Liver (tissue), 9 donors: Measurements from ENCODE around the gene ATP1B1. TPM values are rescaled to one million over a fixed set of nuclear protein-coding genes. Genes with fewer than 3 reads are reported as not detected.
A peak's percentile ranks its signal among the peaks of the same experiment; 100 is the strongest.

Experiments used
- DNase-seq: peaks from one replicate; pipeline ENCODE4 v3.0.0-alpha.2; 2017; ENCODE audit warnings: low spot score
- H3K27ac ChIP-seq, 2 donors: one replicate each; pipeline ENCODE4 v1.7.0; 2013; ENCODE audit warnings: inconsistent platforms in 2 of 2, low read length in 2 of 2, control low read depth in 1 of 2, low read depth in 1 of 2, mild to moderate bottlenecking in 1 of 2
- H3K27me3 ChIP-seq, 4 donors: one replicate each; pipeline versions ENCODE4 v1.6.1 to v1.7.0; 2013; ENCODE audit warnings: low read length in 3 of 4, inconsistent platforms in 1 of 4, mild to moderate bottlenecking in 1 of 4, moderate library complexity in 1 of 4; ENCODE audit not compliant: control insufficient read depth in 4 of 4, insufficient read depth in 4 of 4
- H3K36me3 ChIP-seq, 4 donors: one replicate each; pipeline versions ENCODE4 v1.6.1 to v1.7.0; 2013; ENCODE audit warnings: low read length in 3 of 4, mild to moderate bottlenecking in 3 of 4, low read depth in 1 of 4, moderate library complexity in 1 of 4; ENCODE audit not compliant: control insufficient read depth in 4 of 4, insufficient read depth in 3 of 4
- H3K4me1 ChIP-seq, 4 donors: one replicate each; pipeline versions ENCODE4 v1.6.1 to v1.7.0; 2013; ENCODE audit warnings: low read length in 3 of 4, mild to moderate bottlenecking in 3 of 4, moderate library complexity in 1 of 4; ENCODE audit not compliant: control insufficient read depth in 4 of 4, insufficient read depth in 4 of 4
- H3K4me3 ChIP-seq, 3 donors: one replicate each; pipeline versions ENCODE4 v1.6.1 to v1.7.0; 2013; ENCODE audit warnings: low read length in 3 of 3, control low read depth in 1 of 3, low read depth in 1 of 3, mild to moderate bottlenecking in 1 of 3
- H3K9ac ChIP-seq, 2 donors: one replicate each; pipeline ENCODE4 v1.7.0; 2013; ENCODE audit warnings: low read length in 2 of 2, mild to moderate bottlenecking in 2 of 2, moderate library complexity in 2 of 2, control low read depth in 1 of 2, low read depth in 1 of 2
- H3K9me3 ChIP-seq, 4 donors: one replicate each; pipeline versions ENCODE4 v1.6.1 to v1.7.0; 2013; ENCODE audit warnings: low read length in 3 of 4; ENCODE audit not compliant: control insufficient read depth in 4 of 4
- EGR1 ChIP-seq, 2 donors: IDR thresholded peaks; 2 replicates each; pipeline ENCODE4 v1.6.1; 2016 to 2018; ENCODE audit warnings: antibody characterized with exemption in 2 of 2, low read depth in 2 of 2
- FOXA1 ChIP-seq: IDR thresholded peaks from 2 replicates; pipeline ENCODE4 v1.6.1; 2016; ENCODE audit warnings: antibody characterized with exemption
- FOXA2 ChIP-seq: IDR thresholded peaks from 2 replicates; pipeline ENCODE4 v1.6.1; 2016; ENCODE audit warnings: antibody characterized with exemption
- GABPA ChIP-seq, 2 donors: IDR thresholded peaks in 1 of 2; conservative IDR thresholded peaks in 1 of 2; 2 replicates each; pipeline ENCODE4 v1.6.1; 2016; ENCODE audit warnings: antibody characterized with exemption in 2 of 2, mild to moderate bottlenecking in 1 of 2, moderate library complexity in 1 of 2
- HNF4A ChIP-seq, 2 donors: conservative IDR thresholded peaks; 2 replicates each; pipeline ENCODE4 v1.6.1; 2016; ENCODE audit warnings: antibody characterized with exemption in 2 of 2, mild to moderate bottlenecking in 2 of 2
- HNF4G ChIP-seq: IDR thresholded peaks from 2 replicates; pipeline ENCODE4 v1.6.1; 2016; ENCODE audit warnings: antibody characterized with exemption
- JUND ChIP-seq, 2 donors: IDR thresholded peaks; 2 replicates each; pipeline ENCODE4 v1.6.1; 2016; ENCODE audit warnings: antibody characterized with exemption in 2 of 2
- MAX ChIP-seq: IDR thresholded peaks from 2 replicates; pipeline ENCODE4 v1.6.1; 2016; ENCODE audit warnings: antibody characterized with exemption
- NR2F2 ChIP-seq: IDR thresholded peaks from 2 replicates; pipeline ENCODE4 v1.6.1; 2016; ENCODE audit warnings: antibody characterized with exemption
- RAD21 ChIP-seq, 2 donors: IDR thresholded peaks; 2 replicates each; pipeline ENCODE4 v1.6.1; 2016; ENCODE audit warnings: antibody characterized with exemption in 2 of 2, mild to moderate bottlenecking in 2 of 2
- RXRA ChIP-seq, 2 donors: IDR thresholded peaks; 2 replicates each; pipeline ENCODE4 v1.6.1; 2017 to 2018; ENCODE audit warnings: antibody characterized with exemption in 2 of 2, mild to moderate bottlenecking in 1 of 2
- SP1 ChIP-seq: IDR thresholded peaks from 2 replicates; pipeline ENCODE4 v1.6.1; 2018; ENCODE audit warnings: antibody characterized with exemption, mild to moderate bottlenecking
- TAF1 ChIP-seq: conservative IDR thresholded peaks from 2 replicates; pipeline ENCODE4 v1.6.1; 2016; ENCODE audit warnings: antibody characterized with exemption, mild to moderate bottlenecking
- YY1 ChIP-seq: IDR thresholded peaks from 2 replicates; pipeline ENCODE4 v1.6.1; 2016; ENCODE audit warnings: antibody characterized with exemption, mild to moderate bottlenecking
- WGBS: extraction: QIAGEN DNeasy Blood & Tissue Kit; methylation state at CpG from one replicate; pipeline ENCODE4 v1.1.7; 2013; 5-methylcytosine and 5-hydroxymethylcytosine counted together
- polyA plus RNA-seq, 2 donors: library from polyadenylated mRNA; stranded (reverse) in 1 of 2; unstranded in 1 of 2; fragments of 200-250 nt in 1 of 2; fragments of >200 nt in 1 of 2; fragmentation: Nextera tagmentation in 1 of 2; extraction: Ambion mirVana in 1 of 2; gene quantifications; one replicate each; pipeline versions ENCODE4 v1.2.1 to v1.2.3, GENCODE V29; 2013 to 2015
- total RNA-seq, 2 donors: library from RNA; depleted of rRNA; stranded (reverse); fragments of >200 nt; gene quantifications; one replicate each; pipeline ENCODE4 v1.2.3, GENCODE V29; 2014
- TF ChIP-seq, protein P1 (sequence below): IDR thresholded peaks from 2 replicates; pipeline ENCODE4 v1.6.1; 2016; ENCODE audit warnings: antibody characterized with exemption, mild to moderate bottlenecking
- TF ChIP-seq, protein P2 (sequence below): fragments of 150-350 bp; IDR thresholded peaks from 2 replicates; pipeline ENCODE4 v1.5.1; 2017; ENCODE audit warnings: improper control_type of control experiment, low read depth, low read length; ENCODE audit not compliant: missing input control
- TF ChIP-seq, protein P3 (sequence below): IDR thresholded peaks from 2 replicates; pipeline ENCODE4 v1.6.1; 2016; ENCODE audit warnings: antibody characterized with exemption
- TF ChIP-seq, protein P4 (sequence below): IDR thresholded peaks from 2 replicates; pipeline ENCODE4 v1.6.1; 2016; ENCODE audit warnings: antibody characterized with exemption
- donor health status: healthy.
- donor health status: healthy.
- donor health status: healthy.
- donor health status: healthy.
- donor health status: healthy.

ATP1B1 gene
- total and polyA plus RNA-seq, 4 donors: 36.1 to 57.0 (median 46.5) TPM

DNA sequence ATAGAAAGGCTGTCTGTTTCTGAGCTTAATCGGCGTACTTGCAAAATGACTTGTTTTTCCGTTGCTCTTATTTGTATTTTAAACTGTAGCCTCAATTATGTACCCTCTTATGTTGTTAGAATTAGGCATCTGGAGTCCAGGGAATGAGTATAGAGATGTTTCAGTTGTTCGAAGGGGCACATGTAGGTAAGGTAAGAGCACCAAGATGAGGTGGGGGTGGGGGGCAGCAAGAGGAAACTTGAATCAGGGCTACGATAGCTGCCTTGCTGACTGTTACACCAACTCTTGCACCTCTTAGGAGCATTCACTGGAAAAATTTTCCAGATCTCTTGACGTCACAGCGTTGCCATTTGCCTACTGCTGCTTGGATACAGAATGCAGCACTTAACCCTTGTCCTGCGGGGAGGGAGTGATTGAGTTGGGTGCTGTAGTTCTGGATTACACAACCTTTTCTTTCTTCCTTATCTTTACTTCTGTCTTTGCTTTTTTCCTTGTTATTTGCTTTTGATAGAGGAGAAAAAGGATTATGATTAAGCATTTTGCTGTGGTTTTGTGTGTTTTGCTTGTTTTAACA is 3.2 kb downstream of the ATP1B1 start:
- Histone ChIP-seq H3K36me3 (peaks cover 1 to 21% (median 10%) of the 10 kb centered on the region in 4 donors), H3K4me3 (peak overlapping the region; percentile 16 to 85 (median 70)), H3K9me3 (no peaks in the 10 kb centered on the region), H3K27me3 (no peaks in the 10 kb centered on the region), H3K27ac (peak overlapping the region; percentile 80 to 88), H3K4me1 (peaks cover 8 to 56% (median 34%) of the 10 kb centered on the region in 4 donors), H3K9ac (peak overlapping the region; percentile 40 to 99)
- 11% methylated on average over 8 of the region's 8 CpGs for WGBS
- peak; percentile 49 for DNase-seq
- TF ChIP-seq JUND (IDR thresholded peaks at IDR 0.05) (peak; percentile 20 to 57), YY1 (peak; percentile 64), MAX (peak; percentile 72), FOXA1 (peak; percentile 23), HNF4G (no peak), TAF1 (peak; percentile 22), NR2F2 (no peak), SP1 (peak; percentile 75), GABPA (IDR thresholded peaks at IDR 0.05 in 1 of 2, conservative IDR thresholded peaks at IDR 0.05 in 1 of 2) (no peak), RAD21 (IDR thresholded peaks at IDR 0.05) (peak; percentile 46 to 67), FOXA2 (no peak), RXRA (IDR thresholded peaks at IDR 0.05) (peak; percentile 62 to 84), HNF4A (conservative IDR thresholded peaks at IDR 0.05) (peak; percentile 76), EGR1 (IDR thresholded peaks at IDR 0.05; ENCODE audit: low read depth in 2 of 2) (peak; percentile 50 to 95)
- TF ChIP-seq, protein P1, sequence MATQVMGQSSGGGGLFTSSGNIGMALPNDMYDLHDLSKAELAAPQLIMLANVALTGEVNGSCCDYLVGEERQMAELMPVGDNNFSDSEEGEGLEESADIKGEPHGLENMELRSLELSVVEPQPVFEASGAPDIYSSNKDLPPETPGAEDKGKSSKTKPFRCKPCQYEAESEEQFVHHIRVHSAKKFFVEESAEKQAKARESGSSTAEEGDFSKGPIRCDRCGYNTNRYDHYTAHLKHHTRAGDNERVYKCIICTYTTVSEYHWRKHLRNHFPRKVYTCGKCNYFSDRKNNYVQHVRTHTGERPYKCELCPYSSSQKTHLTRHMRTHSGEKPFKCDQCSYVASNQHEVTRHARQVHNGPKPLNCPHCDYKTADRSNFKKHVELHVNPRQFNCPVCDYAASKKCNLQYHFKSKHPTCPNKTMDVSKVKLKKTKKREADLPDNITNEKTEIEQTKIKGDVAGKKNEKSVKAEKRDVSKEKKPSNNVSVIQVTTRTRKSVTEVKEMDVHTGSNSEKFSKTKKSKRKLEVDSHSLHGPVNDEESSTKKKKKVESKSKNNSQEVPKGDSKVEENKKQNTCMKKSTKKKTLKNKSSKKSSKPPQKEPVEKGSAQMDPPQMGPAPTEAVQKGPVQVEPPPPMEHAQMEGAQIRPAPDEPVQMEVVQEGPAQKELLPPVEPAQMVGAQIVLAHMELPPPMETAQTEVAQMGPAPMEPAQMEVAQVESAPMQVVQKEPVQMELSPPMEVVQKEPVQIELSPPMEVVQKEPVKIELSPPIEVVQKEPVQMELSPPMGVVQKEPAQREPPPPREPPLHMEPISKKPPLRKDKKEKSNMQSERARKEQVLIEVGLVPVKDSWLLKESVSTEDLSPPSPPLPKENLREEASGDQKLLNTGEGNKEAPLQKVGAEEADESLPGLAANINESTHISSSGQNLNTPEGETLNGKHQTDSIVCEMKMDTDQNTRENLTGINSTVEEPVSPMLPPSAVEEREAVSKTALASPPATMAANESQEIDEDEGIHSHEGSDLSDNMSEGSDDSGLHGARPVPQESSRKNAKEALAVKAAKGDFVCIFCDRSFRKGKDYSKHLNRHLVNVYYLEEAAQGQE: peak; percentile 73
- TF ChIP-seq, protein P2, sequence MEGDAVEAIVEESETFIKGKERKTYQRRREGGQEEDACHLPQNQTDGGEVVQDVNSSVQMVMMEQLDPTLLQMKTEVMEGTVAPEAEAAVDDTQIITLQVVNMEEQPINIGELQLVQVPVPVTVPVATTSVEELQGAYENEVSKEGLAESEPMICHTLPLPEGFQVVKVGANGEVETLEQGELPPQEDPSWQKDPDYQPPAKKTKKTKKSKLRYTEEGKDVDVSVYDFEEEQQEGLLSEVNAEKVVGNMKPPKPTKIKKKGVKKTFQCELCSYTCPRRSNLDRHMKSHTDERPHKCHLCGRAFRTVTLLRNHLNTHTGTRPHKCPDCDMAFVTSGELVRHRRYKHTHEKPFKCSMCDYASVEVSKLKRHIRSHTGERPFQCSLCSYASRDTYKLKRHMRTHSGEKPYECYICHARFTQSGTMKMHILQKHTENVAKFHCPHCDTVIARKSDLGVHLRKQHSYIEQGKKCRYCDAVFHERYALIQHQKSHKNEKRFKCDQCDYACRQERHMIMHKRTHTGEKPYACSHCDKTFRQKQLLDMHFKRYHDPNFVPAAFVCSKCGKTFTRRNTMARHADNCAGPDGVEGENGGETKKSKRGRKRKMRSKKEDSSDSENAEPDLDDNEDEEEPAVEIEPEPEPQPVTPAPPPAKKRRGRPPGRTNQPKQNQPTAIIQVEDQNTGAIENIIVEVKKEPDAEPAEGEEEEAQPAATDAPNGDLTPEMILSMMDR: no peak
- TF ChIP-seq, protein P3, sequence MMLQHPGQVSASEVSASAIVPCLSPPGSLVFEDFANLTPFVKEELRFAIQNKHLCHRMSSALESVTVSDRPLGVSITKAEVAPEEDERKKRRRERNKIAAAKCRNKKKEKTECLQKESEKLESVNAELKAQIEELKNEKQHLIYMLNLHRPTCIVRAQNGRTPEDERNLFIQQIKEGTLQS: peak; percentile 28
- TF ChIP-seq, protein P4, sequence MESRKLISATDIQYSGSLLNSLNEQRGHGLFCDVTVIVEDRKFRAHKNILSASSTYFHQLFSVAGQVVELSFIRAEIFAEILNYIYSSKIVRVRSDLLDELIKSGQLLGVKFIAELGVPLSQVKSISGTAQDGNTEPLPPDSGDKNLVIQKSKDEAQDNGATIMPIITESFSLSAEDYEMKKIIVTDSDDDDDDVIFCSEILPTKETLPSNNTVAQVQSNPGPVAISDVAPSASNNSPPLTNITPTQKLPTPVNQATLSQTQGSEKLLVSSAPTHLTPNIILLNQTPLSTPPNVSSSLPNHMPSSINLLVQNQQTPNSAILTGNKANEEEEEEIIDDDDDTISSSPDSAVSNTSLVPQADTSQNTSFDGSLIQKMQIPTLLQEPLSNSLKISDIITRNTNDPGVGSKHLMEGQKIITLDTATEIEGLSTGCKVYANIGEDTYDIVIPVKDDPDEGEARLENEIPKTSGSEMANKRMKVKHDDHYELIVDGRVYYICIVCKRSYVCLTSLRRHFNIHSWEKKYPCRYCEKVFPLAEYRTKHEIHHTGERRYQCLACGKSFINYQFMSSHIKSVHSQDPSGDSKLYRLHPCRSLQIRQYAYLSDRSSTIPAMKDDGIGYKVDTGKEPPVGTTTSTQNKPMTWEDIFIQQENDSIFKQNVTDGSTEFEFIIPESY: peak; percentile 43
